HepG2 (cell line): ENCODE measurements around the gene CDK14. TPM values are rescaled to one million over a fixed set of nuclear protein-coding genes. Genes with fewer than 3 reads are reported as not detected.

Experiments
- ATAC-seq: fragments of 200-7000 bp; cut with Tn5 transposase; 3 replicates; pipeline ENCODE4 v1.9.1; 2020; ENCODE audit warnings: mild to moderate bottlenecking, moderate library complexity
- BruUV-seq: library from RNA; stranded (reverse); fragments of 400-500 nt; replicated peaks from 2 replicates; lab custom pipeline; 2021; lab: Mats Ljungman, UMichigan
- CTCF ChIA-PET: fragments of 300-600 bp; formaldehyde crosslinking; extraction: SDS; loops from one replicate; lab custom pipeline; 2021; ENCODE audit warnings: low total read pairs, inconsistent platforms, low intra/inter-chr PET ratio; lab: Yijun Ruan, JAX
- POLR2A ChIA-PET: fragments of 350-600 bp; sonication (Branson Sonifier 250); formaldehyde crosslinking; loops from one replicate; lab custom pipeline; 2020; ENCODE audit warnings: antibody characterized with exemption, inconsistent platforms; lab: Yijun Ruan, JAX
- DNase-seq: peaks from one replicate; pipeline ENCODE4 v3.0.0-alpha.2; 2015; ENCODE audit warnings: low spot score
- FAIRE-seq: peaks from 3 replicates; lab custom pipeline; 2011; peaks lifted over from hg19 to GRCh38; lab: Jason Lieb, UNC
- H2AFZ ChIP-seq: one replicate; pipeline ENCODE4 v1.6.1; 2011; ENCODE audit warnings: low read length, inconsistent platforms
- H3K27ac ChIP-seq: fragments of 300-600 bp; 3 replicates; pipeline ENCODE4 v1.8.0; 2011; ENCODE audit warnings: mixed run types, mild to moderate bottlenecking, mixed read lengths, low read length, inconsistent platforms; ENCODE audit not compliant: insufficient read depth; ENCODE audit errors: extremely low read length
- H3K27me3 ChIP-seq, 2 experiments: fragments of 200-600 bp in 1 of 2; 2 replicates in 1 of 2; 3 replicates in 1 of 2; pipeline versions ENCODE4 v1.6.0 to v1.8.0; 2011; ENCODE audit warnings: low read length in 2 of 2, mild to moderate bottlenecking in 2 of 2, moderate library complexity in 2 of 2, inconsistent platforms in 1 of 2; ENCODE audit not compliant: insufficient read depth in 2 of 2, control insufficient read depth in 1 of 2
- H3K36me3 ChIP-seq, 2 experiments: fragments of 200-600 bp in 1 of 2; replicated peaks in 1 of 2; 2 replicates in 1 of 2; 3 replicates in 1 of 2; pipeline versions ENCODE4 v1.5.1 to v1.8.0; 2011; ENCODE audit warnings: low read length in 2 of 2, inconsistent platforms in 1 of 2; ENCODE audit not compliant: insufficient read depth in 2 of 2, control insufficient read depth in 1 of 2
- H3K4me1 ChIP-seq: 2 replicates; pipeline ENCODE4 v1.5.1; 2012; ENCODE audit warnings: low read length, inconsistent platforms; ENCODE audit not compliant: insufficient read depth
- H3K4me2 ChIP-seq: 2 replicates; pipeline ENCODE4 v1.6.0; 2011; ENCODE audit warnings: low read depth, low read length, inconsistent platforms
- H3K4me3 ChIP-seq, 3 experiments: fragments of 200-600 bp in 1 of 3; sonication (generic), shearing (Covaris generic) in 1 of 3; replicated peaks in 1 of 3; 2 replicates each; pipeline ENCODE4 v1.5.1; 2011 to 2016; ENCODE audit warnings: low read length in 3 of 3, inconsistent platforms in 2 of 3, low read depth in 2 of 3, mild to moderate bottlenecking in 2 of 3, control low read depth in 1 of 3, mixed read lengths in 1 of 3; ENCODE audit not compliant: insufficient read depth in 1 of 3
- H3K79me2 ChIP-seq: one replicate; pipeline ENCODE4 v1.6.1; 2011; ENCODE audit warnings: low read length, inconsistent platforms; ENCODE audit not compliant: insufficient read depth
- H3K9ac ChIP-seq: 2 replicates; pipeline ENCODE4 v1.6.0; 2011; ENCODE audit warnings: mild to moderate bottlenecking, low read depth, low read length, inconsistent platforms; ENCODE audit not compliant: insufficient read depth
- H3K9me3 ChIP-seq: 2 replicates; pipeline ENCODE4 v1.5.1; 2012; ENCODE audit warnings: mild to moderate bottlenecking, low read length
- H4K20me1 ChIP-seq: 2 replicates; pipeline ENCODE4 v1.6.0; 2011; ENCODE audit warnings: inconsistent platforms, mild to moderate bottlenecking, low read length, moderate library complexity; ENCODE audit not compliant: insufficient read depth
- AKNA ChIP-seq: sonication (generic); formaldehyde crosslinking; IDR thresholded peaks from 2 replicates; pipeline ENCODE4 v1.4.0; 2020; ENCODE audit warnings: missing genetic modification reagents, borderline replicate concordance
- GLMP ChIP-seq: sonication (generic); formaldehyde crosslinking; IDR thresholded peaks from 2 replicates; pipeline ENCODE4 v1.9.0; 2021; ENCODE audit warnings: missing genetic modification reagents, mild to moderate bottlenecking, borderline replicate concordance
- MBD4 ChIP-seq: IDR thresholded peaks from 2 replicates; pipeline ENCODE4 v1.6.1; 2012; ENCODE audit warnings: low read length, inconsistent platforms, borderline replicate concordance
- SMAD9 ChIP-seq: sonication (generic); formaldehyde crosslinking; IDR thresholded peaks from 2 replicates; pipeline ENCODE4 v1.5.1; 2020; ENCODE audit warnings: mild to moderate bottlenecking, missing genetic modification reagents
- YEATS4 ChIP-seq: sonication (generic); formaldehyde crosslinking; IDR thresholded peaks from 2 replicates; pipeline ENCODE4 v1.4.0; 2020; ENCODE audit warnings: missing genetic modification reagents, borderline replicate concordance
- WGBS: methylation state at CpG from one replicate; pipeline ENCODE4 v1.1.6; 2017; ENCODE audit warnings: low lambda C conversion rate; 5-methylcytosine and 5-hydroxymethylcytosine counted together
- in situ Hi-C: cut with HindIII; loops from 2 replicates; pipeline ENCODE4 v1.10.0; 2017; ENCODE audit warnings: low pct_unique_long_range_greater_than_20kb; ENCODE audit not compliant: extremely low pct_ligation_motif_present
- intact Hi-C: fragments of 100-400 bp; cut with micrococcal nuclease; formaldehyde crosslinking; loops from one replicate; pipeline ENCODE4 v1.10.0; 2022; ENCODE audit not compliant: unreplicated experiment
- polyA plus RNA-seq, 8 experiments: library from polyadenylated mRNA; depleted of rRNA in 3 of 8; stranded (reverse) in 7 of 8; unstranded in 1 of 8; fragments of >200 nt; fragmentation: Illumina TruSeq in 4 of 8; extraction: Trizol in 4 of 8; gene quantifications; 2 replicates each; pipeline versions ENCODE4 v1.2.1 to v1.2.3, GENCODE V29; 2011 to 2016; ENCODE audit warnings: low read depth in 4 of 8, missing spikeins in 1 of 8, mixed read lengths in 1 of 8; ENCODE audit not compliant: insufficient read depth in 1 of 8
- total RNA-seq, 5 experiments: library from RNA; depleted of rRNA; stranded (reverse); fragments of >200 nt; fragmentation: Illumina TruSeq; extraction: Trizol; gene quantifications; 2 replicates each; pipeline ENCODE4 v1.2.3, GENCODE V29; 2016; ENCODE audit warnings: low read depth in 1 of 5
- TF ChIP-seq, protein P1 (sequence below): sonication (generic); formaldehyde crosslinking; IDR thresholded peaks from 2 replicates; pipeline ENCODE4 v1.4.0; 2020; ENCODE audit warnings: missing genetic modification reagents

The CDK14 gene
- total and polyA plus RNA-seq, 2 of the 13 experiments (the other 11 are each of a cell fraction or from before 2014, with no cell fraction given), result 0.26 to 0.71 TPM

- H3K4me2 ChIP-seq, result no peak overlapping the region
- FAIRE-seq (no peak), ATAC-seq (no peak), DNase-seq (no peak)
- no peaks in the 10 kb centered on the region for H3K36me3 ChIP-seq
- H4K20me1 ChIP-seq, result no peaks in the 10 kb centered on the region
- no peaks in the 10 kb centered on the region for H3K4me1 ChIP-seq
- no TSS peak for BruUV-seq
- H2AFZ ChIP-seq, result no peak overlapping the region
- no peaks in the 10 kb centered on the region for H3K9me3 ChIP-seq
- TF ChIP-seq SMAD9 (CRISPR knock-in tag) (no peak), AKNA (no peak), YEATS4 (CRISPR knock-in tag) (no peak), GLMP (CRISPR knock-in tag) (no peak), MBD4 (no peak)
- TF ChIP-seq, protein P1, sequence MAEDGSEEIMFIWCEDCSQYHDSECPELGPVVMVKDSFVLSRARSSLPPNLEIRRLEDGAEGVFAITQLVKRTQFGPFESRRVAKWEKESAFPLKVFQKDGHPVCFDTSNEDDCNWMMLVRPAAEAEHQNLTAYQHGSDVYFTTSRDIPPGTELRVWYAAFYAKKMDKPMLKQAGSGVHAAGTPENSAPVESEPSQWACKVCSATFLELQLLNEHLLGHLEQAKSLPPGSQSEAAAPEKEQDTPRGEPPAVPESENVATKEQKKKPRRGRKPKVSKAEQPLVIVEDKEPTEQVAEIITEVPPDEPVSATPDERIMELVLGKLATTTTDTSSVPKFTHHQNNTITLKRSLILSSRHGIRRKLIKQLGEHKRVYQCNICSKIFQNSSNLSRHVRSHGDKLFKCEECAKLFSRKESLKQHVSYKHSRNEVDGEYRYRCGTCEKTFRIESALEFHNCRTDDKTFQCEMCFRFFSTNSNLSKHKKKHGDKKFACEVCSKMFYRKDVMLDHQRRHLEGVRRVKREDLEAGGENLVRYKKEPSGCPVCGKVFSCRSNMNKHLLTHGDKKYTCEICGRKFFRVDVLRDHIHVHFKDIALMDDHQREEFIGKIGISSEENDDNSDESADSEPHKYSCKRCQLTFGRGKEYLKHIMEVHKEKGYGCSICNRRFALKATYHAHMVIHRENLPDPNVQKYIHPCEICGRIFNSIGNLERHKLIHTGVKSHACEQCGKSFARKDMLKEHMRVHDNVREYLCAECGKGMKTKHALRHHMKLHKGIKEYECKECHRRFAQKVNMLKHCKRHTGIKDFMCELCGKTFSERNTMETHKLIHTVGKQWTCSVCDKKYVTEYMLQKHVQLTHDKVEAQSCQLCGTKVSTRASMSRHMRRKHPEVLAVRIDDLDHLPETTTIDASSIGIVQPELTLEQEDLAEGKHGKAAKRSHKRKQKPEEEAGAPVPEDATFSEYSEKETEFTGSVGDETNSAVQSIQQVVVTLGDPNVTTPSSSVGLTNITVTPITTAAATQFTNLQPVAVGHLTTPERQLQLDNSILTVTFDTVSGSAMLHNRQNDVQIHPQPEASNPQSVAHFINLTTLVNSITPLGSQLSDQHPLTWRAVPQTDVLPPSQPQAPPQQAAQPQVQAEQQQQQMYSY (CRISPR knock-in tag), result no peak
- TF ChIP-seq, all 625 proteins: peak for 0
- Histone ChIP-seq H3K27me3 (no peaks in the 10 kb centered on the region), H3K4me3 (no peak overlapping the region), H3K79me2 (no peaks in the 10 kb centered on the region), H3K27ac (no peak overlapping the region), H3K9ac (no peak overlapping the region)
- in situ Hi-C loops, result no loop called here
- ChIA-PET POLR2A (no interaction called here), CTCF (no interaction called here)
- 0% methylated on average over 1 of the region's 1 CpG for WGBS
- intact Hi-C loops, result no loop called here
Observed at GRCh38 chr7:90864088-90864487, 268.0 kb downstream of the CDK14 start.
